SKM-1 (cell line): Measurements from ENCODE around the gene SLC34A3.
A peak's percentile ranks its signal among the peaks of the same experiment; 100 is the strongest.

ENCODE experiments used
- DNase-seq: peaks from one replicate; lab custom pipeline; 2025; ENCODE audit not compliant: unreplicated experiment; lab: John Stamatoyannopoulos, UW

SLC34A3 gene

GRCh38 chr9:137217276-137218211 lies 13.2 kb upstream of the SLC34A3 start:
- no peak for DNase-seq

GRCh38 chr9:137218212-137218753 lies 12.4 kb upstream of the SLC34A3 start:
- no peak for DNase-seq

- DNase-seq, result no peak
Measured at GRCh38 chr9:137218754-137219271, 11.9 kb upstream of the SLC34A3 start.

- DNase-seq, result no peak
Measured at GRCh38 chr9:137219757-137220316, 10.9 kb upstream of the SLC34A3 start.

DNA sequence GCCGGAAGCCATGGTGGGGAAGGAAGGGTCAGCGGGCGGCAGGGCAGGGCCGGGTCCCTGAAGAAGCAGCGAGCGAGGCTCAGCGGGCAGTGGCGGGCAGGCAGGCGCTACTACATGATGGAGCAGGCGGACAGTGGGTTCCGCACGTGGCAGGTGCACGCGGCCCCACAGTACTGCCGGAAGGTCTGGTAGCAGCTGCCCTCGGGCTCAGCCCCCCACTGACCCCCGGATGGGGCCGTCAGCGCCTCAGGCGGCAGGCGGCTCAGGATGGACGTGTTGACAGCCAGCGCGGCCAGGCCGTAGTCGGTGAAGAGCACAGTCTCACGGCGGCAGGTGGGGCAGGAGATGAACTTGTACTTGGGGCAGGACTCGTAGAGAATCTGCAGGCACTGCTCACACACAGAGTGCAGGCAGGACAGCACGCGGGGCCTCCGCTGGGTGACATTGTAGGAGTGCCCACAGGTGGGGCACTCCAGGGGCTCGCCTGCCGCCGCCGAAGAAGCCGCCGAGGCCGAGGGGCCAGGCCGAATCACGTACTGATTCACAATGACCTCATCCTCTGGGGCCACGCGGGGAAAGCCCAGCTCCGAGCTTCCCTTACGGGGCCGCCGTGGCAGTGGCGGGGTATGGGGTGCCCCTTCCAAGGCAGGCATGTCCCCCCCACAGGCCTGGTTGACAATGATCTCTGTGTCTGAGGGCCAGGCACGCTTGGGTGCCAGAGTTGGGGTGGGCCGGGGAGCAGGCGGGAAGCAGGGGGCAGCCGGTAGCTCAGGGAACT lies 10.2 kb upstream of the SLC34A3 start:
- no peak for DNase-seq

- DNase-seq, result no peak
Measured at GRCh38 chr9:137221095-137221505, 9.6 kb upstream of the SLC34A3 start.

DNA sequence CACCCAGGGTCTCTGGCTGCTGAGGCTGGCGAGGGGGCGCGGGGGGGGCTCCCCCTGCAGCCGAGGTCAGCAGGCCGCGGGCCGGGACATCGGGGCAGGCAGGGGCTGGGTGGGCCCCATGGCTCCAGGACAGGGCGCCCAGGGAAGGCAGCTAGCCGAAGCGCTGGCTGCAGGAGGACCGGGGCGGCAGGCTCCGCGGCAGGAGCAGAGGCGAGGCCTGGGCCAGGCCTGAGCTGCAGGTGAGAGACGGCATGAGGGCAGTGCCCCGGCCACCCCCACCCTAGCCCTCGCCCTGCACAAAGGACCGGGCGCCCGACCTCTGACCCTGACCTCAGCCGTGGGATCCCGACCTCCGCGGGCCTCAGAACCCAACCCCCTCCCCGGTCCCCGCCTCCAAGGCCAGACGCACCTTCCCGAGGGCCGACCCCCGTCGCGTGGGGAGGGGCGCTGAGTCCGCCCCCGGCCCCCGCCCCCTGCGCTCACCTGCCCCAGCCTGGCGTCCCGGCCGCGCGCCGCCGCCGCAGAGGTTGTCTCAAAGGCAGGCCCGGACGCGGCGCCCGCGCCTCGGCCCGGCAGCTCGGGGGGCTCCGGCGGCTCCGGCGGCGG lies 9.1 kb upstream of the SLC34A3 start:
- no peak for DNase-seq

- DNase-seq, result no peak
Measured at GRCh38 chr9:137222190-137223077, 8.3 kb upstream of the SLC34A3 start, which contains the start of gene RNF208. Gene RNF208, minus strand, starts transcription at chr9:137222240. Its CDS starts 1,028 bp downstream, at chr9:137221212.

- DNase-seq, result peak; percentile 97
Measured at GRCh38 chr9:137223078-137223970, 7.4 kb upstream of the SLC34A3 start.

DNA sequence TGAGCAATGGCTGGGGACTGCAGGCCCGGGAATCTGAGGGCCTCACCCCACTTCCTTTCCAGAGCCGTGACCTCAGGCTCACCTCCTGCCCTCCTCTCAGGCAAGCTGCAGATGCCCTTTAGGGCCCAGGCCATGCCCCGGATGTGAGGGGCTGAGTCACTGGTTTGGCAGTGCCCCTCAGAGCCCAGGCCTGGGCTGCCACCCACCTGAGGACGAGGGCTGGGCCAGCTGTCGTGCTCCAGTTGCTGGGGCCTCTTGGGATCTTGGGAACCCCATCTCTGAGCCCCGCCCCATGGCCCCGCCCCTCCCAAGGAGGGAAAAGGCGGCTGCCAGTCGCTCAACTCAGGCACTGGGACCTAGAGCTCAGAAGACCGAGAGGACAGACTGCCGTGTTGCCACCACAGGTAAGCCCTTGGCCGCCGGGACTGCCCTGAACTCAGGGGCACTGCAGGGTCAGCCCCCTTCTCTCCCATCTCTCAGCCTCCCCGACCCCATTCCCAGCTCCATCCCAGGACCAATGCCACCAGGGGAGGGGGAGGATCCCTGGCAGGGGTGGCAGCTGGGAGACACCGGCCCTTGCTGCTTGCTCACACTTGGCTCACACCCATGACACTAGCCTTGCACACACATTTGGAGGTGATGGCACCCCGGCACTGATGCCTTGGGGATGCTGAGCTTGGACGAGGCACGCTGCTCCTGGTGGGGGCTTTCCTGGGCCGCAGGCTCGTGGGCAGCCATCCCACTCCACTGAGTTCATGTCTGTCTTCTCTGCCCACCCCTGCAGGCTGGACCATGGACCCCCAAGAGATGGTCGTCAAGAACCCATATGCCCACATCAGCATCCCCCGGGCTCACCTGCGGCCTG lies 5.6 kb upstream of the SLC34A3 start, which contains the start of gene CYSRT1:
CYSRT1 (plus strand) TSS at position 345 of the 865 bp plus-strand sequence; CDS start at position 793, 448 bp downstream.
- no peak for DNase-seq

- no peak for DNase-seq
Measured at GRCh38 chr9:137225699-137226331, 4.9 kb upstream of the SLC34A3 start.

DNA sequence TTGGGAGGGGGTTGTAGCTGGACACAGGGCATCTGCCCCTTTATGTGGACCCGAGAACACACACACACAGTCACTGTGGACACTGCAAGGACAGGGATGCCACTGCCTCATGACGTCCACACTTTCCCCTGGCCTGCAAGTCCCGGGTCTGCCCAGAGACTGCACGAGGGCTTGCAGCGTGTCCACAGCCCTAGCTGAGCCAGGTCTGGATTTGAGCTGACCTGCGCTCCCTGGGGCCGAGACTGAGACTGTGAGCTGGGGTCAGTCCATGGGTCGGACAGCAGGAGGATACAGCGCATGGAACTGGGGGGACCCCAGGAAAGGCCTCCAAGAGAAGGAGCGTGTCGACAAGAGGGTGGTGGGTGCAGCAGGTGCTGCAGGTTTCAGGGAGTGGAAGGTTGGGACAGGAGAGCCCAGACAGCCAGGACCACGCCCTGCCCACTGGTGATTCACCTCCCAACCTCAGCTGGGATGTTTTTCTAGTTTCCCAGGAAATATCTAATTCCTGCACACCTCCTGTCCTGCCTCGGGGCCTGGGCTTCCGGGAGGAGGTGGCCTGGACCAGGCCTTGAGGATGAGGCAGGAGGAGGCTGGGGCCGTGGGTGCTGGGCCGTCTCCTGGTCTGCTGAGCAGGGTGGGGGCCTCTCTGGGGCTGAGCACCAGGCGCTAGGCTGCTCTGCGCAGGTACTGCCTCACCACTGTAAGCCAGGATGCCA lies 4.2 kb upstream of the SLC34A3 start:
- DNase-seq, result no peak

- peak; percentile 55 for DNase-seq
Measured at GRCh38 chr9:137227054-137227852, 3.4 kb upstream of the SLC34A3 start, which contains the start of gene RNF224. Gene RNF224, plus strand, starts transcription at chr9:137227502. Its CDS starts 834 bp downstream, at chr9:137228336.

DNA sequence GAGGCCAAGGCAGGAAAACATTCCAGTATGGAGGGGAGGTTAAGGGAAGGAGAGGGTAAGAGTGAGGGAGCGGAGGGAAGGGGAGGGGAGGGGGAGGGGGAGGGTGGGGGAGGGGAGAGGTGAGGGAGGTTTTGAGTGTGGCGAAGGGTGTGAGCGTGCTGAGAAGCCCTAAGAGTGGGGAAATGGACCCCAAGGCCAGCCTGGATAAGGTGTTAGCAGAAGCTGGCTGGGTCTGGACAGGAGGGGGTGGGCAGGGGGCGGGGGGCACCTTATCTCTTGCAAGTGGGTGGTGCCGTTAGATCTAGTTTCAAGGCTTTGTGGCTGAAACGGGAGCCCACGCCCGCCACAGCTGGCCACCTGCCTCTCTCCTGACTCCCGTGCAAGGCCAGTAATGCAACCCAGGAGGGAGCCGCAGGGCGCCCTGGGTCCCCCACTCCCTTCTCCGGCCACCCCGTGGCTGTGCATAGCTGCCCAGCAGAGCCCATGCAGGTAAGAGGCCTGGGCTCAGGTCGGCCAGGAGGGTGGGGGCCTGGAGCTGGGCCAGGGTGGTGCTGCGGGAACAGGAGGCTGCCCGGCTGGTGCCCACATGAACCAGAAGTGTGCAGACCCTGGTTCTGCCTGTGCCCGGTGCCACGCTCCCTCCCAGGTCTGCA lies 2.7 kb upstream of the SLC34A3 start:
- DNase-seq, result no peak

DNA sequence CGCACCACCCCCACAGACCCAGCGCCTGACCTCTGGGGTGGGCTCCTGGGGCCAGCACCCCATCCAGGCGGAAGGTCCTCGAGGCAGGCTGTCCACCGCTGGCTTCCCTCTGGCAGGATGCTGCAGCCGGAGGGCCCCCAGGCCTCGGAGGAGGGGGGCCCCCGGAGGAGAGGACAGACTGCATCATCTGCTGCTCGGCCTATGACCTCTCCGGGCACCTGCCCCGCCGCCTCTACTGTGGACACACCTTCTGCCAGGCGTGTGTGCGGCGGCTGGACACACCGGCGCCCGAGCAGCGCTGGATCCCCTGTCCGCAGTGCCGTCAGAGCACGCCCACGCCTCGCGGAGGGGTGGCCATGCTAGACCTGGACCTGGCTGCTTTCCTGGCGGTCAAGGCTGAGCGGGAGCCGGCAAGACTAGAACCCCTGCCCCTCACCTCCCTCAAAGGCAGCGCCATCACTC lies 2.2 kb upstream of the SLC34A3 start:
- no peak for DNase-seq
